A673 (cell line): ENCODE results near the gene GREB1L.

Experiments
- EZH2 ChIP-seq: fragments of 200-600 bp; sonication (generic); IDR thresholded peaks from 2 replicates; pipeline ENCODE4 v1.6.1; 2017; ENCODE audit warnings: borderline replicate concordance, low read depth, mild to moderate bottlenecking, mixed read lengths, antibody characterized with exemption, low read length; ENCODE audit not compliant: poor library complexity, severe bottlenecking
- TF ChIP-seq, protein P1 (sequence below): fragments of 300-800, 200-600 bp; sonication (generic); conservative IDR thresholded peaks from 2 replicates; pipeline ENCODE4 v1.5.1; 2017; ENCODE audit warnings: low read depth, mild to moderate bottlenecking, antibody characterized with exemption, low read length, moderate library complexity, mixed read lengths

GRCh38 chr18:21262244-21262643 lies 20.2 kb downstream of the GREB1L start:
- TF ChIP-seq, protein P1, sequence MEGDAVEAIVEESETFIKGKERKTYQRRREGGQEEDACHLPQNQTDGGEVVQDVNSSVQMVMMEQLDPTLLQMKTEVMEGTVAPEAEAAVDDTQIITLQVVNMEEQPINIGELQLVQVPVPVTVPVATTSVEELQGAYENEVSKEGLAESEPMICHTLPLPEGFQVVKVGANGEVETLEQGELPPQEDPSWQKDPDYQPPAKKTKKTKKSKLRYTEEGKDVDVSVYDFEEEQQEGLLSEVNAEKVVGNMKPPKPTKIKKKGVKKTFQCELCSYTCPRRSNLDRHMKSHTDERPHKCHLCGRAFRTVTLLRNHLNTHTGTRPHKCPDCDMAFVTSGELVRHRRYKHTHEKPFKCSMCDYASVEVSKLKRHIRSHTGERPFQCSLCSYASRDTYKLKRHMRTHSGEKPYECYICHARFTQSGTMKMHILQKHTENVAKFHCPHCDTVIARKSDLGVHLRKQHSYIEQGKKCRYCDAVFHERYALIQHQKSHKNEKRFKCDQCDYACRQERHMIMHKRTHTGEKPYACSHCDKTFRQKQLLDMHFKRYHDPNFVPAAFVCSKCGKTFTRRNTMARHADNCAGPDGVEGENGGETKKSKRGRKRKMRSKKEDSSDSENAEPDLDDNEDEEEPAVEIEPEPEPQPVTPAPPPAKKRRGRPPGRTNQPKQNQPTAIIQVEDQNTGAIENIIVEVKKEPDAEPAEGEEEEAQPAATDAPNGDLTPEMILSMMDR, result no peak
- TF ChIP-seq EZH2, result no peak
